Measurements from ENCODE around the gene NHERF1. TPM values are rescaled to one million over a fixed set of nuclear protein-coding genes. Genes with fewer than 3 reads are reported as not detected.

NHERF1 gene
- total and polyA plus RNA-seq, 2 of the 13 experiments (the other 11 are each of a cell fraction or from before 2014, with no cell fraction given): 169 to 269 TPM

GRCh38 chr17:74770498-74771318 is 22.3 kb downstream of the NHERF1 start (continued):
- TF ChIP-seq ZFX (CRISPR knock-in tag; IDR thresholded peaks at IDR 0.05; ENCODE audit: low read depth) (peak; percentile 71), ZNF512 (CRISPR knock-in tag; IDR thresholded peaks at IDR 0.05) (0 out of 2 replicates have a peak, but pooled peaks have one; percentile 36), ZNF703 (CRISPR knock-in tag; IDR thresholded peaks at IDR 0.05; ENCODE audit: borderline replicate concordance) (no peak), ZSCAN22 (CRISPR knock-in tag; IDR thresholded peaks at IDR 0.05) (no peak), ZNF3 (CRISPR knock-in tag; IDR thresholded peaks at IDR 0.05) (no peak), TFE3 (CRISPR knock-in tag; IDR thresholded peaks at IDR 0.05) (no peak; the same call in 1 of the 2 replicates), NONO (IDR thresholded peaks at IDR 0.05) (no peak), NONO (CRISPR knock-in tag; conservative IDR thresholded peaks at IDR 0.05) (no peak; the same call in none of the 2 replicates), ZNF598 (CRISPR knock-in tag; IDR thresholded peaks at IDR 0.05; ENCODE audit: borderline replicate concordance) (peak; percentile 56; the same call in 1 of the 2 replicates), TAF15 (IDR thresholded peaks at IDR 0.05; ENCODE audit: low read depth, low read length, poor library complexity, severe bottlenecking) (peak; percentile 92), ZC3H13 (CRISPR knock-in tag; IDR thresholded peaks at IDR 0.05) (peak; percentile 80), ZNF75D (CRISPR knock-in tag; IDR thresholded peaks at IDR 0.05; ENCODE audit: borderline replicate concordance) (no peak), ZNF780A (CRISPR knock-in tag; IDR thresholded peaks at IDR 0.05) (no peak), THRA (CRISPR knock-in tag; IDR thresholded peaks at IDR 0.05; ENCODE audit: borderline replicate concordance) (no peak), TP53 (CRISPR knock-in tag; conservative IDR thresholded peaks at IDR 0.05) (no peak), DPF2 (CRISPR knock-in tag; IDR thresholded peaks at IDR 0.05; ENCODE audit: borderline replicate concordance, low read depth) (no peak), ZNF263 (CRISPR knock-in tag; IDR thresholded peaks at IDR 0.05) (peak; percentile 100), MTF2 (CRISPR knock-in tag; IDR thresholded peaks at IDR 0.05; ENCODE audit: borderline replicate concordance) (0 out of 2 replicates have a peak, but pooled peaks have one; percentile 24), SATB2 (CRISPR knock-in tag; IDR thresholded peaks at IDR 0.05) (no peak), HDAC2 (CRISPR knock-in tag; IDR thresholded peaks at IDR 0.05) (peak; percentile 66; the same call in 1 of the 2 replicates), KAT2B (IDR thresholded peaks at IDR 0.05; ENCODE audit: borderline replicate concordance, low read depth, low read length) (no peak), MZF1 (CRISPR knock-in tag; IDR thresholded peaks at IDR 0.05; ENCODE audit: borderline replicate concordance) (0 out of 2 replicates have a peak, but pooled peaks have one; percentile 20), MBNL3 (CRISPR knock-in tag; conservative IDR thresholded peaks at IDR 0.05) (0 out of 2 replicates have a peak, but pooled peaks have one; percentile 12), NFATC3 (CRISPR knock-in tag; IDR thresholded peaks at IDR 0.05) (no peak), CHCHD3 (CRISPR knock-in tag; IDR thresholded peaks at IDR 0.05) (no peak; the same call in 1 of the 2 replicates), ZNF432 (CRISPR knock-in tag; IDR thresholded peaks at IDR 0.05; ENCODE audit: borderline replicate concordance) (no peak), MBD4 (IDR thresholded peaks at IDR 0.05; ENCODE audit: borderline replicate concordance, low read length) (0 out of 2 replicates have a peak, but pooled peaks have one; percentile 73)
